ENCODE data around the gene WIPF2.

DNA sequence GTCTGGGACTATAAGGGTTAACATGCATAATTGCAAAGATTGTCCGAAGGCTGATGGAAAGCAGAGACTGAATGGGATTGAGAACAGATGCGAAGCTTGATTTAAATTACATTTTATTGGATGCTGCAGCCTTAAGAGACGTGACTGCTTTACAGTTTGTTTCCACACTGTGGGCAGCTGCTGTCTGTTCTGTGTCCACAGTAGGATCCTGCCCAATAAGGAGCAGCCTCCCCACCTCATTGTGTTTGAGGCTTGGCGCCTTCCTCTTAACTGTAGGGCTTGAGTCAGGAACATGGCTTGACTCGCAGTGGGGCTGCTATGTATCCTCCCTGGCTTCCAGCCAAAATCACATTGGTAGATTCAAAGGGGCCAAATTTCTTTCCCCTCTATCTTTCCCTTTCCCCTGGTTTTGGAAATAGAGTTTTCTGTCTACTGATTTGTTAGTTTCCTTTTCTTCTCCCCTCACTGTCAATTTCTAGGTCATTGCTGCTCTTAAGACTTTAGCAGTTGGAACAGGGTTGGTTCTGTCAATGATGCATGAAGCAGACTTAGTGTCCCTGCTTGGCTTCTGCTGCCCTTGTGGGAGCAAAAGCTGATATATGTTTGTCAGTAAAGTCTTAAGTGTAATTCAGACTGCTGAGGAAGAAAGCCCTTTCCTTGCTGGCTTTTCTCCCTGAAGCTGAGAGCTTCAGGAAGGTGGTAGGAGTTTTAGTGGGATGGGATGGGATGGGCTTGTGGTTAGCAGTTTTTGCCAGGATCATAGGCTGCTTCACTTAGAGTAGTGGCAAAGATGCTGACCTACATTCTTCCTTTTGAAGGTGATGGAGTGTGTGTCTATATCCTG, 84.8 kb downstream of the WIPF2 start:
- no peak for TF ChIP-seq EZH2 (IDR thresholded peaks at IDR 0.05)
- TF ChIP-seq POLR2AphosphoS5 (IDR thresholded peaks at IDR 0.05; ENCODE audit: borderline replicate concordance, low read depth, low read length), result no peak; the same call in none of the 2 replicates
- TF ChIP-seq FOXP2 (optimal IDR thresholded peaks at IDR 0.05; ENCODE audit: control extremely low read depth, extremely low read length, insufficient read depth), result no peak
